Stimulated activated CD4-positive, alpha-beta T cell treated with anti-CD3 and anti-CD28 coated beads, Interleukin-2, amount 100 ng/mL, for 48 hours (primary cell): Measurements from ENCODE around the gene SYNE2.
"Not testable (repeated sequence)": the region's sequence is repeated elsewhere in the genome, so short reads cannot be mapped to it uniquely, and the experiment has no call there.

ENCODE experiments used
- DNase-seq, 2 donors: peaks; one replicate each; pipeline ENCODE4 v3.0.0-alpha.2; 2020

SYNE2 gene

DNA sequence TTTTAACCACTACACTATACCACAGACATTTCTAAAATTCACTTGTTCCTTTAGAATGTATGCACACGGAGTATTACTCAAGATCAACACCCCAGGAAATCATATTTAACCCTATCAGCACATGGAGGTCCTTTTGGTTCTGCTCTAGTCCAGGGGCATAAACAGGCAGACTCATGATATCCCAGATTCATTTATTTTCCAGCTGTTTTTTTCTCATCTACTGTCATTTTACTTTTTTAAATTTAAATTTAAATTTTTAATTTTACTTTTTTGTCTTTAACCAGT lies 17.9 kb downstream of the SYNE2 start:
- DNase-seq = not testable (repeated sequence)

GRCh38 chr14:63874223-63874622 lies 21.4 kb downstream of the SYNE2 start:
- no peak for DNase-seq

GRCh38 chr14:63875311-63875710 lies 22.5 kb downstream of the SYNE2 start:
- no peak for DNase-seq

- no peak for DNase-seq
Observed at GRCh38 chr14:63877550-63877939, 24.7 kb downstream of the SYNE2 start.

DNA sequence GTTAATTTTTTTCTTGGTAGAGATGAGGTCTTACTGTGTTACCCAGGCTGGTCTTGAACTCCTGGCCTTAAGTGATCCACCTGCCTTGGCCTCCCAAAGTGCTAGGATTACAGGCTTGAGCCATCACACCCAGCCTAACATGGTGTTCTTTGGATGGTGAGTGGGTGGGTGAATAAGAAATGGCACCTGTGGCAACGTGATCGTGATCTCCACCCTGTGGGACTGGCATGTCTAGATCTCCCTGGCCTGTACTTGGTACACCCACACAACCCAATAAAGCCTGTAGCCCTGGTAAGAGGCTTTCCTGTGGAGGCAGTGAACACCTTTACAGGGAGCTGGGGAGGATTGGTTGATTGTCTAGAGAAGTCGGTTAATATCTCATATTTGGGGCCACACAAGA lies 25.2 kb downstream of the SYNE2 start:
- DNase-seq = no peak

GRCh38 chr14:63878792-63879191 lies 26.0 kb downstream of the SYNE2 start:
- DNase-seq = no peak

DNA sequence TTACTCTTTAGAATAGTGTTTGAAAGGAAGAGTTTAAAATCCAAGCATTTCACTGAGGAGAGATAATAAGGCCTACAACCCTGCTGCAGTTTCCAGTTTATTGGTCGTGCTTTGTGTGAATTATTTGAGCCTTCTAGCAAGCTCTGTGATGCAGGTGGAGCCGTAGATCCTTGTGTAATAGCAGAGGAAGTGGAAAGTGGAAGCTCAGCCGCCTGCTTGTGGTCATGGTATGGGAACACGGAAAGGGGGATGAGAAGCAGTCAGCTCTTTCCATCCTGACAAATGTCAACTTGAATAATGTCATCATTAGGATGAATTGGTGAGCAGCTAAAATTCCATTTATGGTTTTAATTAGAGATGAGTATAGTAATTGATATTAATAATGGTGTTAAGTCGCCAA lies 29.1 kb downstream of the SYNE2 start:
- DNase-seq = no peak

DNA sequence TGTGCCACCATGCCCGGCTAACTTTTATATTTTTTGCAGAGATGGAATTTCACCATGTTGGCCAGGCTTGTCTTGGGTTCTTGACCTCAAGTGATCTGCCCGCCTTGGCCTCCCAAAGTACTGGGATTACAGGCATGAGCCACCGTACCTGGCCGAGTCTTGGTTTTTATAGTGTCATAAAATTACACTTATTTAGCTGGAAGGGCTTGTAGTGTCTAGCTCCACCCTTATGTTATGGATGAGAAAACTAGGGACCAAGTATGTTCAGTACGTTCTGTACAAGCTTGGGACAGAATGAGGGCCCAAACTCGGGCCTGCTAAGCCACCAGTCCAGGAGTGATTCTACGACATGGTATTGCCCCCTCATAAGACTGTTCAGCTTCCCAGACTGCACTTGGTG lies 35.1 kb downstream of the SYNE2 start:
- DNase-seq = no peak

- DNase-seq = no peak
Observed at GRCh38 chr14:63890553-63890952, 37.7 kb downstream of the SYNE2 start.

- DNase-seq = no peak
Observed at GRCh38 chr14:63891148-63891975, 38.6 kb downstream of the SYNE2 start.

- no peak for DNase-seq
Observed at GRCh38 chr14:63892265-63892664, 39.5 kb downstream of the SYNE2 start.

- no peak for DNase-seq
Observed at GRCh38 chr14:63893701-63894458, 41.1 kb downstream of the SYNE2 start.

GRCh38 chr14:63895510-63895909 lies 42.7 kb downstream of the SYNE2 start:
- no peak for DNase-seq

DNA sequence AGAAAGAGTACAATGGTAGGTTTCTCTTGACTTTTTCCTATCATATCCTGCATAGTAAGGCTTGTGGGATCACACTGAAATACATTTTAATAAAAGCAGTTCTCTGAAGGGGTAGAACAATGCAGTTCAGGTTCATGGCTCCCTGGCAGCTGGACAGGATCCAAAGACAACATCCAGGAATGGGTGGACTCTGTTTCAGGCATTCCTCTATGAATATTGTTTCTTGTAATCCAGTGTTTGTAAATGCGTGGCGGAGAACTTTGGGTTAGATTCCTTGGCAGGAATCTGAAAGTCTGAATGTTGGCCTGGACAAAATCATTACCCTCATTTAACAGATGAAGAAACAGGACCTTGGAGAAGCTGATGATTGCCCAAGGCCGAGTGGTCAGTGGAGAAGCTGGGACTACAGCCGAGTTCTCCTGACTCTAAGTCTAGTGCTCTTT lies 43.5 kb downstream of the SYNE2 start:
- no peak for DNase-seq

GRCh38 chr14:63897721-63898163 lies 44.9 kb downstream of the SYNE2 start:
- DNase-seq = no peak

- no peak for DNase-seq
Observed at GRCh38 chr14:63899953-63900352, 47.1 kb downstream of the SYNE2 start.

DNA sequence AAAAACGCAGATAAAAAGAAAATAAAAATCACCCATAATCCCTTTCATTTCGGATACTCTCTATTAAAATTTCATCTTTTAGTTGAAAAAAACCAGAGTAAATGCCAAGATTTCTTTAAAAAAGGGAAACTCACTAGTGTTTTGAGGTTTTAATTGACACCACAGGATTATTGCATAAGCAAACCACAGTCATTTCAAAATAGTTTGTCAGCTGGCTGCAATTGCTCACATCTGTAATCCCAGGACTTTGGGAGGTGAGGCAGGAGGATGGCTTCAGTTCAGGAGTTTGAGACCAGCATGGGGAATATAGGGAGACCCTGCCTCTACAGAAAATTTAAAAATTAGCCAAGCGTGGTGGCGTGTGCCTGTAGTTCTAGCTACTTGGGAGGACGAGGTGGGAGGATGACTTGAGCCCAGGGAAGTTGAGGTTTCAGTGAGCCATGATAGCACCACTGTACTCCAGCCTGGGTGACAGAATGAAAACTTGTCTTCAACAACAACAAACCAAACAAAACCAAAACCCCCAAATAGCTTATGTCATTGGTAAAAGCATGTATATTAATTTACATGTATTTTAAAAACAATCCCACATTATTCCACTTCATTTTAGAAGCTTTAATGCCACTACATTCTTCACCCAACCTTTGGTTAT lies 48.8 kb downstream of the SYNE2 start:
- no peak for DNase-seq

DNA sequence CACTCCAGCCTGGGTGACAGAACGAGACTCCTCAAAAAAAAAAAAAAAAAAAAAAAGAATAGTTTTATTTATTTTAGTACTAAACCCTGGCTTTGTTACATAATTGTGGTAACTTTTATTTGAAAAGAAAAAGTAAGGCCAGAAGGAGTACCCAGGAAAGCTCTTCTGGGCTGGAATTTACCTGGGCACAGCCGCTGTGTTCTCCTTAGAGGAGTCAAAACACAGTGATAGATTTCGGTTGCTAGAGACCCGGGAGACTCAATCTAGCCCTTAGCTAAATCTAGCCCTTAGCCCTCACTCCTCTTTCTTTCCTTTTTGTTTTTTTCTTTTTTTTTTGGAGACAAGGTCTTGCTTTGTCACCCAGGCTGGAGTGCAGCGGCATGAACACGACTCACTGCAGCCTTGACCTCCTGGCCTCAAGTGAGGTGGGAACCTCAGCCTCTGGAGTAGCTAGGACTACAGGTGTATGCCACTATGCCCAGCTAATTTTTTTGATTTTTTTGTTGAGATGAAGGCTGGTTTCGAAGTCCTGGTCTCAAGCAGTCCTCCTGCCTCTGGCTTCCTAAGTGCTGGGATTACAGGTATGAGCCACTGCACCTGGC lies 49.7 kb downstream of the SYNE2 start:
- no peak for DNase-seq

GRCh38 chr14:63904724-63905123 lies 51.9 kb downstream of the SYNE2 start:
- DNase-seq = no peak

GRCh38 chr14:63905370-63905769 lies 52.6 kb downstream of the SYNE2 start:
- no peak for DNase-seq

DNA sequence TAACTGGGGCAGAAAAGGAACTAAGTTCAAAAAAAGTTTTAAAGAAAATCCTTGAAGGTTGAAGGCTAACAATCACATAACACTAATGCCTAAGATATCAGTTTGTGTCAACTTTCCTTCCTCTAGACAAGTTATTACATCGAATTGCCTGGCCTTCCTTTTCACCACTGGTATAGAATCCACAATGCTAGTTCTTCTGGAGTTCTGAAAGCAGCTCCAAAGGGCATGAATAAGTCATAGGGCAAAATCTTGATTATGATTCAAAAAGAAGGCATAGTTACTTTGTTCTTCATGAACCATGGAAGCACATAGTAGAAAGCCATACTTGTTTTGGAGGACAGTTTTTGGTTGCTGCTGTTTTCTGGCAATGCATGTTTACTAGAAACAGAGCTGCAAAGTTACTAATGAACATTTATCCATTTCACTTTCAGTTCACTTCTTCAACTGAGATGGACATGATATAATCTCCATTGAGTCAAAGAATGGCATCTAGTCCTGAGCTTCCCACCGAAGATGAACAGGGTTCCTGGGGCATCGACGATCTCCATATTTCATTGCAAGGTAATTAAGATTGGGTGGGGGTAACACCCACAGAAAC lies 56.0 kb downstream of the SYNE2 start:
- DNase-seq = no peak

GRCh38 chr14:63909984-63910383 lies 57.2 kb downstream of the SYNE2 start:
- no peak for DNase-seq
